Measurements from ENCODE around the gene SHMT1.

DNA sequence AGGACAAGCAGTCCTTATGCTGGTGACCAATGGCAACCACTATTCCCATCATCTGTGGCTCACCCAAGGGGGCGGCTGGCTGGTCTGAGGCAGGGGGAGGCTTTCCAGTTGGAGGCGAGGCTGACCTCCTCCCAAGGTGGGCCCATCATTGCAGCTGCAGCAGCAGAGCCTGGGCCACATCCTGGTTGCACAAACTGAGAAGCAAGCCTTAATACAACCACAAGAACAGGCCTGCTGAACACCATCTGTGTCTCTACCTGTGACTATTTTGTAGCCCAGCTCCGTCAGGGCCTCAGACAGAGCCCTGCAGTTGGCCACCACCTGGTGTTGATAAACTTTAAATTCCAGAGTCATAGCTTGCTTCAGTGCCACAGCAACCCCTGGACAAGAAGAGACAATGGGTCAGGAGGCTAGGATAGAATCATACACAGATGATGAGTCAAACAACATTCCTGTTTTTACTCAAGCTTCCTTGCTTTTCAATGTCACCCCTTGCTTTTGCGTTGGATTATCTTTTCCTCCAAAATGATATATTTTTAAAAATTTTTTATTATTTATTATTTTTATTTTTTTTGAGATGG is 30.4 kb downstream of the SHMT1 start:
- TF ChIP-seq, protein P1, sequence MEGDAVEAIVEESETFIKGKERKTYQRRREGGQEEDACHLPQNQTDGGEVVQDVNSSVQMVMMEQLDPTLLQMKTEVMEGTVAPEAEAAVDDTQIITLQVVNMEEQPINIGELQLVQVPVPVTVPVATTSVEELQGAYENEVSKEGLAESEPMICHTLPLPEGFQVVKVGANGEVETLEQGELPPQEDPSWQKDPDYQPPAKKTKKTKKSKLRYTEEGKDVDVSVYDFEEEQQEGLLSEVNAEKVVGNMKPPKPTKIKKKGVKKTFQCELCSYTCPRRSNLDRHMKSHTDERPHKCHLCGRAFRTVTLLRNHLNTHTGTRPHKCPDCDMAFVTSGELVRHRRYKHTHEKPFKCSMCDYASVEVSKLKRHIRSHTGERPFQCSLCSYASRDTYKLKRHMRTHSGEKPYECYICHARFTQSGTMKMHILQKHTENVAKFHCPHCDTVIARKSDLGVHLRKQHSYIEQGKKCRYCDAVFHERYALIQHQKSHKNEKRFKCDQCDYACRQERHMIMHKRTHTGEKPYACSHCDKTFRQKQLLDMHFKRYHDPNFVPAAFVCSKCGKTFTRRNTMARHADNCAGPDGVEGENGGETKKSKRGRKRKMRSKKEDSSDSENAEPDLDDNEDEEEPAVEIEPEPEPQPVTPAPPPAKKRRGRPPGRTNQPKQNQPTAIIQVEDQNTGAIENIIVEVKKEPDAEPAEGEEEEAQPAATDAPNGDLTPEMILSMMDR (IDR thresholded peaks at IDR 0.05) = no peak
- TF ChIP-seq POLR2A (IDR thresholded peaks at IDR 0.05) (no peak), EP300 (IDR thresholded peaks at IDR 0.05) (no peak)
